NCI-H146 (cell line): Measurements from ENCODE around the gene BLNK.
"Not testable (repeated sequence)": the region's sequence is repeated elsewhere in the genome, so short reads cannot be mapped to it uniquely, and the experiment has no call there.

Source experiments
- DNase-seq: peaks from one replicate; lab custom pipeline; 2025; lab: John Stamatoyannopoulos, UW

The BLNK gene

GRCh38 chr10:96271016-96271815 lies at the start of gene BLNK:
Gene BLNK (minus strand): TSS chr10:96271569. CDS start chr10:96271398, 171 bp downstream.
- no peak for DNase-seq

GRCh38 chr10:96319754-96320474 lies 48.5 kb upstream of the BLNK start:
- no peak for DNase-seq

GRCh38 chr10:96317067-96317833 lies 45.9 kb upstream of the BLNK start:
- DNase-seq, result no peak

- DNase-seq, result no peak
These were observed 42.0 kb upstream of the BLNK start for GRCh38 chr10:96313344-96313743.

- no peak for DNase-seq
These were observed 39.9 kb upstream of the BLNK start for GRCh38 chr10:96311180-96311715.

GRCh38 chr10:96310321-96310669 lies 38.9 kb upstream of the BLNK start:
- no peak for DNase-seq

- no peak for DNase-seq
These were observed 38.4 kb upstream of the BLNK start for GRCh38 chr10:96309628-96310320.

GRCh38 chr10:96308854-96309253 lies 37.5 kb upstream of the BLNK start:
- DNase-seq, result not testable (repeated sequence)

- DNase-seq, result no peak
These were observed 35.1 kb upstream of the BLNK start for GRCh38 chr10:96306516-96306915.

- DNase-seq, result no peak
These were observed 33.6 kb upstream of the BLNK start for GRCh38 chr10:96305019-96305418.

GRCh38 chr10:96304230-96304629 lies 32.9 kb upstream of the BLNK start, which contains the start of gene DNTT:
Gene DNTT (plus strand): TSS chr10:96304434. CDS start chr10:96304498, 64 bp downstream.
- no peak for DNase-seq

GRCh38 chr10:96301616-96302015 lies 30.2 kb upstream of the BLNK start:
- DNase-seq, result no peak

- DNase-seq, result no peak
These were observed 28.0 kb upstream of the BLNK start for GRCh38 chr10:96299383-96299782.

GRCh38 chr10:96298362-96298761 lies 27.0 kb upstream of the BLNK start:
- no peak for DNase-seq

GRCh38 chr10:96297486-96297885 lies 26.1 kb upstream of the BLNK start:
- no peak for DNase-seq

GRCh38 chr10:96295475-96295874 lies 24.1 kb upstream of the BLNK start:
- no peak for DNase-seq

- DNase-seq, result peak; percentile 24
These were observed 21.9 kb upstream of the BLNK start for GRCh38 chr10:96292971-96293920.

GRCh38 chr10:96290368-96291133 lies 19.2 kb upstream of the BLNK start:
- no peak for DNase-seq

- DNase-seq, result no peak
These were observed 18.0 kb upstream of the BLNK start for GRCh38 chr10:96289218-96289910.
